GM19099 (cell line): ENCODE results near the gene PPT1.
A peak's percentile ranks its signal among the peaks of the same experiment; 100 is the strongest.

Experiments used
- POLR2A ChIP-seq: IDR thresholded peaks from 3 replicates; pipeline ENCODE4 v1.6.1; 2011; ENCODE audit warnings: low read depth; ENCODE audit not compliant: insufficient read length; ENCODE audit errors: extremely low read depth

The PPT1 gene

DNA sequence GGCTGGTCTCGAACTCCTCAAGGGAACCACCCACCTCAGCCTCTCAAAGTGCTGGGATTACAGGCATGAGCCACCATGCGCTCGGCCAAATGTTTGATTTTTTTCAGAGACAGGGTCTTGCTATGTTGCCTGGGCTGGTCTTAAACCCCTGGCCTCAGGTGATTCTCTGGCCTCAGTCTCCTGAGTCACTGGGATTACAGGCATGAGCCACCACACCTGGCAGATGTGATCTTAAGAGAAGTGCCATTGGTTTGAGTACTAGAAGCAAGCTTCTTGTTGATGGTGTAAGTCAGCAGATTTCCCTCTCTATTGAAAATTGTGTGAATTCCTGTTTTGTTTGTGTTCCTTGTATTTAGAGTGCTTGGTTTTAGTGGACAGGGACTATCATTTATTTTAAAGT is 51.3 kb downstream of the PPT1 start:
- TF ChIP-seq POLR2A, result no peak

- no peak for TF ChIP-seq POLR2A
Observed at GRCh38 chr1:40045182-40045581, 51.9 kb downstream of the PPT1 start.

GRCh38 chr1:40044110-40044509 is 52.9 kb downstream of the PPT1 start:
- no peak for TF ChIP-seq POLR2A

- no peak for TF ChIP-seq POLR2A
Observed at GRCh38 chr1:40042341-40042740, 54.7 kb downstream of the PPT1 start.

- TF ChIP-seq POLR2A, result no peak
Observed at GRCh38 chr1:40041466-40041838, 55.6 kb downstream of the PPT1 start.

DNA sequence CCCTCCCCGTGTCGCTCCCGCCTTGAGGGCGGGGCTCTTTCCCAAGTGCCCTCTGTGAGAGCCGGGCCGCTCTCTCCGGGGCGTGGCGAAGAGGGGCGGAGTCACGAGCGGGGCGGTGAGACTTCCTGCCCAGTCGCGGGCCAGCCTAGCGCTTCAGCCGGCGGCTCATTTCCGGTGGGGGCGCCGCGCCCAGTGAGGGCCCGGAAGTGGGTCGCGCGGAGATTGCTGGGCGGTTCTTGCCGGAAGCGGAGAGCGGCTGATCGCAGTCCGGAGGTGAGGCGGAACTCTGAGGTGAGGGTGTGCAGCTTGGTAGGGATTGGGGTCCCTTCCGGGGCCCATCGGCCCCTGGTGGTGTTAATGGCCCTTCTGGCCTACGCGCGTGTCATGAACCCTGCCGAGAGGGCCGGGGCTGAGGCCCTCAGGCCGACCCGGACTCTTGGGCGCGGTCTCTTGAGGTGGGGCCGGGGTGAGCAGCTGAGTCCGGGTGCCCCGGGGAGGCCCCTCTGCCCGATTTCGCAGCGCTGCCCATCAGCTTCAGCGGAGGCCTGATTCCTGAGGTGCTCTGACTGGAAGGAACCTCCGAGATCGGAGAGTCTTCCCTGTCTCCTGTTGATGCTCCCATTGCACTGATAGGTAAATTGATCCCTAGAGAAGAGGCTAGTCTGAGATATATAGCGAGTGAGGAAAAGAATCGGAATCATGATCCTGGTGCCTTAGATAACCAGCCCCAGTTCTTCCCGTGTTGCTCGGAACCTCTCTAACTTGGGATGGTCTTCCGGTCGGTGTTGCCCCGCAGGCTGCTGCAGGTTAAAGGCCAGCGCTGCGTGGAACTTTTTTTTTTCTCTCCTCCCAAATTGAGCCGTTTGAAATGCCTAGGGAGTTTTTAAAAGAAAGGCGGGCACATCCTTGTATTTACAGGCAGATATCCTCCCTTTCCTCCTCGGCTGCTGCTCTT is 56.3 kb downstream of the PPT1 start, which contains the start of gene CAP1:
TSS of gene CAP1 (plus strand) at position 219 of the 955 bp plus-strand sequence. CDS start 18,618 bp downstream, outside the sequence.
- peak; percentile 56 for TF ChIP-seq POLR2A

DNA sequence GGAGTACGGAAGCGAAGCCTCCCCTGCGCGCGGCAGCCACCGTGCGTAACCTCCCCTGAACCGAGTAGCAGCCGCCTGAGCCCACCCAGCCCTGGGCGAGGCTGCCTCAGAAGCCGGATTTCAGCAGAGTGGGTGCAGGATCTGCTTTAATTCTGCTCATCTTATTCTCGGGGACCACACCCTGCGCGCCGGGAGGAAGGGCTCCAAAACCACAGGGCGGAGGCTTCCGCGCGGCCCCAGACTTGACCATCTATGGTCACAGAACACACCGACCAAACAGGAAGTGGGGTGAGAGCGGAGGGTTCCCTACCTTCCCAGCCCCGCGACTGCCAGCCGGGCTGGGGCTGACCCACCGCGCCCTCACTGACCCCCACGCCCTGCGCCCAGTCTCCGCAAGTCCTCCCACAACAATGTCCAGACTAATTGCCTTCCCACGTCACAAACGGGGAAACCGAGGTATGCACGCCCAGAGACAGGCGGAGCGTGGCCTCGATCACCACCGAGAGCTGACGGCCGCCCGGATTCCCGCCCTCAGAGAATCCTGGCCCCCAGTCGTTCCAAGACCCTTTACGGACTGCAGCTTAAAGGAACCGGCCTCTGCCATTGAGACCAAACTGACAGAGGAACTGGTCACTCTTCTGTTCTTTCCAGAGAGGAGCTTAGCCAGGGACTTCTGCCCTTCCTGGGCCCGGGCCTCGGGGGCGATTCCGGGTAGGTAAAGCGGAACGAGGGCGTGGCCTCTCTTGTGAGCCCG is 57.1 kb downstream of the PPT1 start:
- peak; percentile 96 for TF ChIP-seq POLR2A

DNA sequence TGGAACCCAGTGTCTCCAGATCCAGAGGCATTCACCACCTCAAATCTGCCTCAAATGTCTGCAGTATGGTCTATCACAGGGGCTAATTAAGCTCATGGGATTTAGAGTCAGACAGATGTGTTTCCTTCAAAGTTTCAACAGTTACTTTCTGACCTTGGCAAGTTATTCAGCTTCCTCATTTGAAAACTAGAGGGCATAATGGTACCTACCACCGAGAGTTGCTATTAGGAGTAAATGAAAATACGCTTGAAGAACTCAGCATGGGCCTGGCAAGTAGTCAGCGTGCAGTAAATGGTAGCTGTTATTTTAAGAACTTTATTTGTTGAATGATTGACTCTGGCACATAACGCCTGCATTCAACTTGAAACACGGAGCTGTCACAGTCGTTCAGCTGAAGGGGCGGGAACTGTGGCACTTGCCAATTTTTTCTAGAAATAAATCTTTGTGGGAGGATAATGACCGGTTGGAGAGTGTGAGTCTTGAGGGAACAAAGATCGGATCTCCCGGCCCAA is 57.8 kb downstream of the PPT1 start:
- no peak for TF ChIP-seq POLR2A

GRCh38 chr1:40038697-40039096 is 58.4 kb downstream of the PPT1 start:
- no peak for TF ChIP-seq POLR2A

DNA sequence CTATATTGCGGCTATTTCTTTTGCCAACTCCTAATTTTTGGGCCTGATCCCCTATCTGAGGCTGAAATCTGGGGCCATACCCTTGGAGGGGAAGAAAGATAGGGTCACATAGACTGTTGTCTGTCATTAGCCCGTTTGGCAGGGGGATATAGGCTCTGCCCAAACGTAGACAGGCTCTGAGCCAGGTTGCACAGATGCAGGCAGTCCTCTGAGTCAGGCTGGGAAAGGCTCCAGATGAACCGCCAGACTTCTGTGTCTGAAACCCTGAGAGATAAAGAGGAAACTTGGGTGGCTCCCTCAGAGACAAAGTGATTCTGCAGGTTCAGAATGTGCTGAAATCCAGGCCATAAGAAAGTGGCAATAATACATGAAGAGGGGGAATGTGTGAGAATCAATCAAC is 60.5 kb downstream of the PPT1 start:
- no peak for TF ChIP-seq POLR2A

DNA sequence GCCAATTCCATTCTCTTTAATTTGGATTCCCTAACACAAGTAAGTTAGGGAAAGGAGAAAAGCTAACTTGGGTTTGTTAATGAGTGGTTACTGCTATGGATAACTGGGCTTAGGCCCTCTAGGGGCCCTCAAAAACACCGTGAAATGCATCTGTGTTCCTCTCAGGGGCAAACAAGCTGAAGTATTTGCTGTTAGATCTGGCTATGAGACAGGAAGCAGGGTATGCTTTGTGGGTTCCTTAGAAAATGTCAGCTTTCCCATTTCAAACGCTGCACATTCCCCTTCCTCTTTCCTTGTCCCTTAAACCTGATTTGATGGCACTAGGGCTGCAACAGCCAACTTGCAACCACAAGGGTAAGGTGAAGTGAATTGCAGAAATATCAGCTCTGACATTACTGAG is 62.2 kb downstream of the PPT1 start:
- TF ChIP-seq POLR2A, result no peak

DNA sequence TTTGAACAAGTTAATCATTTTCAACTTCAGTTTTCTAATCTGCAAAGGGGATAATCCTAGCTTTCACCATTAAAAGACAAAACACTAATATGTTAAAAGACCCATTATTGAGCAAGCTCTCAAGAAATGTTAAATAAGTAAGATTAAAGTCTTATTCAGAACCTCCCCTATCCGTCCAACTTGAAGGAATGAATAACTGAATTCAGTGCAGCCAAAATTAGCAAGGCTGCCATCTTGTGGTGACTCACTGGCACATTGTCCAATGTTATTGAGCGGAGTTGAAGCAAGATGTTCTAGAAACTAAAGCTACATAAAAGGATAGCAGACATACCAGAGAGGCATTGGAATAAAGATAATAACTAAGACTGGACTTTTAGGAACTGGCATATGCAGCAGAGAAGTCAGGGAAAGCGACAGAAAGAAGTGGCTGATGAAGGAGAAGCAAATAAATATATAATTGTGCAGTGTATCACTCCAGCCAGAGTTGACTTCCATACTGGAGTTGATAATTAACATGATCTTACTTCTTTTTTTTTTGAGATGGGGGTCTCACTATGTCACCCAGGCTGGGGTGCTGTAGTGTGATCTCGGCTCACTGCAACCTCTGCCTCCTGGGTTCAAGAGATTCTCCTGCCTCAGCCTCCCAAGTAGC is 64.7 kb downstream of the PPT1 start:
- TF ChIP-seq POLR2A, result no peak

- no peak for TF ChIP-seq POLR2A
Observed at GRCh38 chr1:40030528-40031135, 66.4 kb downstream of the PPT1 start.

- TF ChIP-seq POLR2A, result no peak
Observed at GRCh38 chr1:40029608-40030007, 67.4 kb downstream of the PPT1 start.

DNA sequence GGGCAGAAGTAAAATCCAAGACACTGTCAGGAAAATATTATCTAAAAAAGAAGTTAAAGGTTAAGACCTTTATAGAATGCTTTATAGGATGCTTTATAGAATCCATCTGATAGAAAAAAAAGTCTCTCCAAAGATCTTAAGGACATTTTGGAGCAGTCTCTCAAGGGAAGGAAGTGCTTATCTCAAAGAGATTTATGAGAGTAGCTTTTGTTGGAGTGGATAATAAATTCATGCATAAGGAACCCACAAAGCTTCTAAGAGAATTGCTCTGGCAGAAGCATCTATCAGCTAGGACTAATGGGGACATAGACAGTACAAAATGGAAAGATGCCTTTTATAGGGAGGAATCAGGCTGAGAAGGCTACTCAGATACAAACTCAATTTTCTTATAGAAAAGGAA is 69.4 kb downstream of the PPT1 start:
- no peak for TF ChIP-seq POLR2A
